AG09309 (cell line): Measurements from ENCODE around the gene SOX6.

Source experiments
- DNase-seq: peaks from one replicate; pipeline ENCODE4 v3.0.0-alpha.2; 2010; ENCODE audit warnings: low read depth
- H3K4me3 ChIP-seq: 2 replicates; pipeline ENCODE4 v1.5.1; 2011; ENCODE audit warnings: mild to moderate bottlenecking, low read depth, low read length, moderate library complexity; ENCODE audit not compliant: control insufficient read depth
- TF ChIP-seq, protein P1 (sequence below): IDR thresholded peaks from 2 replicates; pipeline ENCODE4 v1.5.1; 2011; ENCODE audit warnings: mild to moderate bottlenecking, low read depth, low read length, inconsistent platforms; ENCODE audit not compliant: insufficient read depth, control insufficient read depth; ENCODE audit errors: missing control alignments

Gene SOX6

DNA sequence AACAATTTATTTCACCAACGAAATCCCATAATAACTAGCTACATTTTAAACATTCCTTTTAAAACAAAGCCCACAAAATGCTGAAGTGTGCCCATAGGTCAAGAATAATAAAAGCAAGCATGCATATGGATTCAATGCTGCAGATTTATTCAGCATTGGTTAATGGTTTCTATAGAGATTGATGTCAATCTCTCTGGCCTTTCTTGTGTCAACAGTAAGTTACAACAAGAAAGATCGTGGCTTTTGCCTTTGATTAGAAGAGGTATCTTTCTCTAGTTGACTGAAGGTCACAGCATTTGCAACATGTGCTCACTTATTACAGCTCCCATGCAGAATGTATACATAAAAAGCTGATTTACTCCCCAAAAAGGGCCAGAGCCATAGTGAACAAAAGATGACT, 1.4 kb upstream of the SOX6 start:
- no peak for DNase-seq
- no peak overlapping the region for H3K4me3 ChIP-seq
- TF ChIP-seq, protein P1, sequence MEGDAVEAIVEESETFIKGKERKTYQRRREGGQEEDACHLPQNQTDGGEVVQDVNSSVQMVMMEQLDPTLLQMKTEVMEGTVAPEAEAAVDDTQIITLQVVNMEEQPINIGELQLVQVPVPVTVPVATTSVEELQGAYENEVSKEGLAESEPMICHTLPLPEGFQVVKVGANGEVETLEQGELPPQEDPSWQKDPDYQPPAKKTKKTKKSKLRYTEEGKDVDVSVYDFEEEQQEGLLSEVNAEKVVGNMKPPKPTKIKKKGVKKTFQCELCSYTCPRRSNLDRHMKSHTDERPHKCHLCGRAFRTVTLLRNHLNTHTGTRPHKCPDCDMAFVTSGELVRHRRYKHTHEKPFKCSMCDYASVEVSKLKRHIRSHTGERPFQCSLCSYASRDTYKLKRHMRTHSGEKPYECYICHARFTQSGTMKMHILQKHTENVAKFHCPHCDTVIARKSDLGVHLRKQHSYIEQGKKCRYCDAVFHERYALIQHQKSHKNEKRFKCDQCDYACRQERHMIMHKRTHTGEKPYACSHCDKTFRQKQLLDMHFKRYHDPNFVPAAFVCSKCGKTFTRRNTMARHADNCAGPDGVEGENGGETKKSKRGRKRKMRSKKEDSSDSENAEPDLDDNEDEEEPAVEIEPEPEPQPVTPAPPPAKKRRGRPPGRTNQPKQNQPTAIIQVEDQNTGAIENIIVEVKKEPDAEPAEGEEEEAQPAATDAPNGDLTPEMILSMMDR, result no peak

- DNase-seq, result no peak
- TF ChIP-seq, protein P1, result no peak
- no peak overlapping the region for H3K4me3 ChIP-seq
Measured at GRCh38 chr11:16356761-16357393, 531 bp upstream of the SOX6 start.

DNA sequence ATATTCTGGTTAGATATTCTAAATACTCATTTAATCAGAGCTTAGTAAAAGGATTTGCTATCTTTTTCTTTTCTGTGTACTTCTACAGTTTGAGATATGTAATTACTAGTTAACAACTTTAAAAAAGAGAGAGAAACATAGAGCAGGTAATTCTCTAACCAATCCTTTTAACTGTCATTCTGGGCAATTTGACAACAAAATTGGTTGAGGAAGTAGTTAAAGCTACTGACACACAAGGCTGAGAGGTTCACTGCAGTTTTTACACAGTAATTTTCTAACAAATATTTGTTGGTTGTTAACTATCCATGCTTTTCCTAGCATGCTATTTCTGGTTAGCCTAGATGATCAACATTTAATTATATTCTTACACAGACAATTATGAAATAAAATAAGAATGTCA, 3.6 kb downstream of the SOX6 start:
- DNase-seq, result no peak
- TF ChIP-seq, protein P1, result no peak
- no peak overlapping the region for H3K4me3 ChIP-seq

DNA sequence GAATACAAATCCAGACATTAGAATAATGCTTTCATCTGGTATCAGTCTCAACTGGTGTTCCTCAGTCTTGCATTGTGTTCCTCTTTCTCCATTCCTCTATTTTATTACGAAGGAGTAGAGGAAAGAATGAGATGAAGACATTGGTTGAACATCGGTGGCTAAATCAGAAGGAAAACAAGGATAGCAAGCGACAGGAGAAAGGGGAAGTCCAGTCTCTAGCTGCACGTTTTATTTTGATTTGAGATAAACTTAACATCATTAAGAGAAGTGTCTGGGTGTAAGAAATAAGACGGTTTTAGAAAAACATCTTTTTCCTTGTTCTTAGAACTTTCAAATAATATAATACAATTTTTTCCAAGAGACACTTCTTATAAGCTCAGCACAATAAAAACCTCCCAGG, 6.2 kb downstream of the SOX6 start:
- no peak overlapping the region for H3K4me3 ChIP-seq
- TF ChIP-seq, protein P1, result no peak
- DNase-seq, result no peak

- H3K4me3 ChIP-seq, result no peak overlapping the region
- DNase-seq, result no peak
- TF ChIP-seq, protein P1, result no peak
Measured at GRCh38 chr11:16347928-16348685, 8.2 kb downstream of the SOX6 start.

DNA sequence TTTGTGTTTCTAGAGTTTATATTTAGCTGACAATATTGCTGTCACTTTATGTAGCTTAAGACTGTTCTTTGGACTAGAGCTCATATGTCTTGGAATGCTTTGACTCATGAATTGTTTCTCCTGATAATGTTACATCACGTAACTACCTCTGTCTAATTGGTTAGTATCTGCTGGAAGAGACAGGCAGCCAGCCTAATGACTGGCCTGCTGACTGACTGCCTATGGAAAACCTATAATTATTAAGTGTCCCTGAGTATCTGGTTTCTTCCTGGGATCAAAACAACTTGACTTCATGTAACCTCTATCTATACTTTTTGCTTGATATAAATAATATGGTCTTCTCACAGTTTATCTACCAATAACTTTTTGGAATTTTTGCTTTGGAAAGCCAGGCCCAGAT, 9.4 kb downstream of the SOX6 start:
- TF ChIP-seq, protein P1, result no peak
- no peak for DNase-seq

More for the DNA sequence above, 9.4 kb downstream of the SOX6 start:
- H3K4me3 ChIP-seq, result no peak overlapping the region
